GM18519 (cell line): Measurements from ENCODE around the gene PFDN2.
A peak's percentile ranks its signal among the peaks of the same experiment; 100 is the strongest.
"Not testable (repeated sequence)": the region's sequence is repeated elsewhere in the genome, so short reads cannot be mapped to it uniquely, and the experiment has no call there.

ENCODE experiments used
- ATAC-seq: cut with Tn5 transposase; IDR thresholded peaks from one replicate; pipeline ENCODE4 v1.9.1; 2021; ENCODE audit warnings: mild to moderate bottlenecking, moderate library complexity; ENCODE audit not compliant: unreplicated experiment, low FRiP score

The PFDN2 gene

GRCh38 chr1:161140755-161141400, 23.0 kb upstream of the PFDN2 start:
- no peak for ATAC-seq

- no peak for ATAC-seq
Observed at GRCh38 chr1:161139766-161140165, 21.9 kb upstream of the PFDN2 start.

GRCh38 chr1:161138431-161138830, 20.6 kb upstream of the PFDN2 start:
- no peak for ATAC-seq

- ATAC-seq: no peak
Observed at GRCh38 chr1:161137881-161138280, 20.0 kb upstream of the PFDN2 start.

- no peak for ATAC-seq
Observed at GRCh38 chr1:161133220-161133740, 15.4 kb upstream of the PFDN2 start.

GRCh38 chr1:161132410-161133219, 14.8 kb upstream of the PFDN2 start, which contains the start of gene DEDD:
Gene DEDD, minus strand, starts transcription at chr1:161132667. Its CDS starts 8,205 bp downstream, at chr1:161124462.
- peak; percentile 91 for ATAC-seq

- no peak for ATAC-seq
Observed at GRCh38 chr1:161131523-161132409, 13.9 kb upstream of the PFDN2 start.

- no peak for ATAC-seq
Observed at GRCh38 chr1:161130266-161130665, 12.4 kb upstream of the PFDN2 start.

- ATAC-seq: no peak
Observed at GRCh38 chr1:161128591-161129420, 11.0 kb upstream of the PFDN2 start.

- ATAC-seq: no peak
Observed at GRCh38 chr1:161127649-161128048, 9.8 kb upstream of the PFDN2 start.

- ATAC-seq: no peak
Observed at GRCh38 chr1:161122967-161123366, 5.1 kb upstream of the PFDN2 start.

- no peak for ATAC-seq
Observed at GRCh38 chr1:161121834-161122233, 4.0 kb upstream of the PFDN2 start.

- ATAC-seq: no peak
Observed at GRCh38 chr1:161121042-161121650, 3.3 kb upstream of the PFDN2 start.

GRCh38 chr1:161119092-161119903, 1.5 kb upstream of the PFDN2 start:
- ATAC-seq: no peak

- not testable (repeated sequence) for ATAC-seq
Observed at GRCh38 chr1:161115961-161116360, 1.9 kb downstream of the PFDN2 start.

GRCh38 chr1:161115132-161115711, 2.6 kb downstream of the PFDN2 start:
- ATAC-seq: no peak

- ATAC-seq: no peak
Observed at GRCh38 chr1:161114556-161114955, 3.3 kb downstream of the PFDN2 start.

GRCh38 chr1:161113915-161114314, 3.9 kb downstream of the PFDN2 start:
- ATAC-seq: no peak
